ENCODE measurements around the gene CD38.

- TF ChIP-seq POLR2A (IDR thresholded peaks at IDR 0.05) (no peak), CTCF (IDR thresholded peaks at IDR 0.05) (no peak)
Measured at GRCh38 chr4:15881820-15882219, 103.7 kb downstream of the CD38 start.

Data from body of pancreas (tissue), 4 donors.